Neuronal stem cell (in vitro differentiated cells): ENCODE results near the gene DENND1C.
"Not testable (repeated sequence)": the region's sequence is repeated elsewhere in the genome, so short reads cannot be mapped to it uniquely, and the experiment has no call there.

Experiments used
- DNase-seq: peaks from one replicate; pipeline ENCODE4 v3.0.0-alpha.2; 2013; ENCODE audit warnings: low spot score
- H2AFZ ChIP-seq: one replicate; pipeline ENCODE4 v1.6.1; 2013; ENCODE audit warnings: mild to moderate bottlenecking, low read length, inconsistent platforms
- H2AK5ac ChIP-seq: 2 replicates; pipeline ENCODE4 v1.6.1; 2013; ENCODE audit warnings: low read depth, mild to moderate bottlenecking, inconsistent platforms, low read length, moderate library complexity, mixed read lengths
- H2BK120ac ChIP-seq: 2 replicates; pipeline ENCODE4 v1.6.1; 2013; ENCODE audit warnings: low read depth, mild to moderate bottlenecking, inconsistent platforms, low read length, moderate library complexity, mixed read lengths
- H2BK12ac ChIP-seq: one replicate; pipeline ENCODE4 v1.6.1; 2013; ENCODE audit warnings: low read length, inconsistent platforms
- H2BK15ac ChIP-seq: 2 replicates; pipeline ENCODE4 v1.6.1; 2013; ENCODE audit warnings: mild to moderate bottlenecking, low read length, inconsistent platforms, mixed read lengths
- H2BK5ac ChIP-seq: one replicate; pipeline ENCODE4 v1.6.1; 2013; ENCODE audit warnings: inconsistent platforms, mild to moderate bottlenecking, low read length, moderate library complexity
- H3K14ac ChIP-seq: one replicate; pipeline ENCODE4 v1.6.1; 2013; ENCODE audit warnings: low read length, inconsistent platforms
- H3K18ac ChIP-seq: 2 replicates; pipeline ENCODE4 v1.6.1; 2013; ENCODE audit warnings: low read length, inconsistent platforms
- H3K23ac ChIP-seq: 2 replicates; pipeline ENCODE4 v1.6.1; 2013; ENCODE audit warnings: low read depth, mild to moderate bottlenecking, mixed read lengths, low read length, inconsistent platforms; ENCODE audit not compliant: poor library complexity
- H3K27ac ChIP-seq: replicated peaks from 3 replicates; pipeline ENCODE4 v1.5.1; 2013; ENCODE audit warnings: low read length, inconsistent platforms
- H3K27me3 ChIP-seq, 3 experiments: 2 replicates each; pipeline ENCODE4 v1.6.1; 2013; ENCODE audit warnings: low read length in 3 of 3, mild to moderate bottlenecking in 2 of 3, inconsistent platforms in 1 of 3, low read depth in 1 of 3, mixed read lengths in 1 of 3, moderate library complexity in 1 of 3; ENCODE audit not compliant: control insufficient read depth in 3 of 3, insufficient read depth in 3 of 3
- H3K36me3 ChIP-seq, 2 donors: replicated peaks in 1 of 2; 2 replicates each; pipeline ENCODE4 v1.6.1; 2013; ENCODE audit warnings: low read length in 2 of 2; ENCODE audit not compliant: control insufficient read depth in 2 of 2, insufficient read depth in 2 of 2
- H3K4ac ChIP-seq: 2 replicates; pipeline ENCODE4 v1.6.1; 2013; ENCODE audit warnings: inconsistent platforms, mild to moderate bottlenecking, low read length, moderate library complexity
- H3K4me1 ChIP-seq, 2 donors: 1 replicate in 1 of 2; 2 replicates in 1 of 2; pipeline ENCODE4 v1.6.1; 2013; ENCODE audit warnings: low read length in 2 of 2, low read depth in 1 of 2; ENCODE audit not compliant: control insufficient read depth in 2 of 2, insufficient read depth in 1 of 2
- H3K4me2 ChIP-seq: one replicate; pipeline ENCODE4 v1.6.1; 2013; ENCODE audit warnings: mild to moderate bottlenecking, low read length, inconsistent platforms; ENCODE audit not compliant: insufficient read depth, poor library complexity, severe bottlenecking
- H3K4me3 ChIP-seq, 2 donors: 2 replicates each; pipeline ENCODE4 v1.5.1; 2013; ENCODE audit warnings: low read length in 2 of 2, mild to moderate bottlenecking in 2 of 2, inconsistent platforms in 1 of 2, moderate library complexity in 1 of 2
- H3K79me1 ChIP-seq: one replicate; pipeline ENCODE4 v1.6.1; 2013; ENCODE audit warnings: low read depth, mild to moderate bottlenecking, inconsistent platforms, low read length, moderate library complexity
- H3K9ac ChIP-seq: one replicate; pipeline ENCODE4 v1.6.1; 2013; ENCODE audit warnings: mild to moderate bottlenecking, low read depth, low read length, inconsistent platforms; ENCODE audit not compliant: poor library complexity
- H3K9me3 ChIP-seq, 2 donors: replicated peaks in 1 of 2; 2 replicates each; pipeline versions ENCODE3 to v1.6.1; 2013; ENCODE audit warnings: low read length in 2 of 2, mild to moderate bottlenecking in 2 of 2, inconsistent platforms in 1 of 2, low read depth in 1 of 2, mixed read lengths in 1 of 2, moderate library complexity in 1 of 2; ENCODE audit not compliant: control insufficient read depth in 2 of 2, insufficient read depth in 1 of 2
- H4K8ac ChIP-seq: one replicate; pipeline ENCODE4 v1.6.1; 2013; ENCODE audit warnings: low read depth, mild to moderate bottlenecking, inconsistent platforms, low read length, moderate library complexity
- H4K91ac ChIP-seq: one replicate; pipeline ENCODE4 v1.6.1; 2013; ENCODE audit warnings: low read length, low read depth, mild to moderate bottlenecking, inconsistent platforms; ENCODE audit not compliant: poor library complexity
- WGBS, 2 donors: extraction: QIAGEN DNeasy Blood & Tissue Kit; methylation state at CpG; one replicate each; pipeline ENCODE4 v1.1.7; 2013; ENCODE audit warnings: missing lambda C conversion rate in 2 of 2, mixed read lengths in 1 of 2; ENCODE audit not compliant: insufficient read length in 2 of 2, insufficient replicate concordance in 1 of 2; ENCODE audit errors: extremely low coverage in 2 of 2; 5-methylcytosine and 5-hydroxymethylcytosine counted together

The DENND1C gene

DNA sequence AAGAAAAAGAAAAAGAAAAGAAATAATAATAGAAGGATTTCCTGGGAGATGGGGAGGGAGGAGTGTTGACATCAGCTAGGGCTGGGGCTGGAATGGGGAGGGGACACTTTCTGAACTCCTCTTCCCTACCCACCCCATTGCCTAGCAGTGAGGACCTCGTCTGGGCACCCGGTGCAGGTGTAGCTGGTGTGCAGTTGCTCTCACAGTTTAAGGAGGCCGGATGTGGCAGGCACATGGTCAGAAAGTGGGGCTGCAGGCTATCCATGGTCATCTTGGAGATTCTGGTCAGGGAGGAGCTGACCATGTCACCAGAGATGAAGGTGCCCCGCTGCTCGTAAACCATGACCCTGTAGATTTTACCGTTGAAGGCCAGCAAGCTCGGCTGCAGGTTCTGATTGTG is 29.0 kb upstream of the DENND1C start:
- Histone ChIP-seq H3K27ac (no peak overlapping the region), H3K14ac (no peak overlapping the region), H2AFZ (no peak overlapping the region), H4K91ac (no peak overlapping the region), H3K79me1 (no peaks in the 10 kb centered on the region), H3K9ac (no peak overlapping the region), H3K4me3 (no peak overlapping the region), H2BK120ac (no peak overlapping the region), H3K23ac (no peak overlapping the region), H3K4ac (no peak overlapping the region), H2BK12ac (no peak overlapping the region), H2BK5ac (no peak overlapping the region), H2BK15ac (no peak overlapping the region), H3K9me3 (no peaks in the 10 kb centered on the region), H3K36me3 (no peaks in the 10 kb centered on the region), H4K8ac (no peak overlapping the region), H3K4me1 (peaks cover 0 to 3% of the 10 kb centered on the region in 2 donors), H3K18ac (no peak overlapping the region), H2AK5ac (no peak overlapping the region), H3K4me2 (no peak overlapping the region), H3K27me3 (no peaks in the 10 kb centered on the region)
- no CpG with 5 or more reads among the region's 7 CpGs for WGBS, 2 donors
- DNase-seq = no peak

- Histone ChIP-seq H3K23ac (no peak overlapping the region), H3K9ac (peak overlapping the region; percentile 55), H3K79me1 (no peaks in the 10 kb centered on the region), H3K27me3 (no peaks in the 10 kb centered on the region), H3K4me3 (no peak overlapping the region), H3K36me3 (no peaks in the 10 kb centered on the region), H2BK5ac (no peak overlapping the region), H2AK5ac (no peak overlapping the region), H2BK12ac (no peak overlapping the region), H4K8ac (no peak overlapping the region), H3K9me3 (no peaks in the 10 kb centered on the region), H4K91ac (no peak overlapping the region), H3K14ac (peak overlapping the region; percentile 31), H3K4me1 (peaks cover 0 to 3% of the 10 kb centered on the region in 2 donors), H2BK120ac (no peak overlapping the region), H3K4ac (no peak overlapping the region), H2BK15ac (no peak overlapping the region), H3K18ac (no peak overlapping the region), H3K4me2 (no peak overlapping the region), H3K27ac (no peak overlapping the region), H2AFZ (peak overlapping the region; percentile 81)
- DNase-seq = no peak
- WGBS, 2 donors = no CpG with 5 or more reads among the region's 20 CpGs
Measured at GRCh38 chr19:6509118-6509971, 27.8 kb upstream of the DENND1C start.

DNA sequence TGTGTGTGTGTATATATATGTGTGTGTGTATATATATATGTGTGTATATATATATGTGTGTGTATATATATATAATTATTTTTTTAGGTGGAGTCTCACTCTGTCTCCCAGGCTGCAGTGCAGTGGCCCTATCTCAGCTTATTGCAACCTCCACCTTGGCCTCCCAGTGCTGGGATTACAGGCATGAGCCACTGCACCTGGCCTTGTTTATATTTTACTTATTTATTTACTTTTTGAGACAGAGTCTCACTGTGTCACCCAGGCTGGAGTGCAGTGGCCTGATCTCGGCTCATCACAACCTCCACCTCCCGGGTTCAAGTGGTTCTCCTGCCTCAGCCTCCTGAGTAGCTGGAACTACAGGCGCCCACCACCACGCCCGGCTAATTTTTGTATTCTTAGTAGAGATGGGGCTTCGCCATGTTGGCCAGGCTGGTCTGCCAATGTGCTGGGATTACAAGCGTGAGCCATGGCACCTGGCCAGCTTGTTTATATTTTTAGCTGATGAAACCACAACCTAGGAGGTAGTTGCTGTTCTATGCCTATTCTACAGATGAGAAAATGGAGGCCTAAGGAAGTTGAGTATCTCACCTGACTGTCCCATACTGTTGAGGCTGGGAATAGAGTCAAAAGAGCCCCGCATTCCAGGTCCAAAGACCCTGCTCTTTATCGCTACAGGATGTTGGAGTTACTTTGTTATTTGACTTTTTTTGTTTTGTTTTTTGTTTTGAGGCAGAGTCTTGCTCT is 26.6 kb upstream of the DENND1C start:
- not testable (repeated sequence) for H3K4ac ChIP-seq, H3K79me1 ChIP-seq, H3K18ac ChIP-seq, H3K4me2 ChIP-seq, H2BK12ac ChIP-seq, H3K27ac ChIP-seq, H2BK120ac ChIP-seq, H2AFZ ChIP-seq, H3K9me3 ChIP-seq, H2BK15ac ChIP-seq, H3K27me3 ChIP-seq, H3K4me1 ChIP-seq, H3K23ac ChIP-seq, H3K36me3 ChIP-seq, DNase-seq, H2BK5ac ChIP-seq, H4K91ac ChIP-seq, H4K8ac ChIP-seq, H3K14ac ChIP-seq, H2AK5ac ChIP-seq, H3K4me3 ChIP-seq, H3K9ac ChIP-seq
- no CpG with 5 or more reads among the region's 9 CpGs for WGBS, 2 donors
